ENCODE data around the gene KIF21B. TPM values are rescaled to one million over a fixed set of nuclear protein-coding genes. Genes with fewer than 3 reads are reported as not detected.

The KIF21B gene
- total and polyA plus RNA-seq, 2 of the 8 experiments (the other 6 are each of a cell fraction or from before 2014, with no cell fraction given) = 10.8 to 26.5 TPM

DNA sequence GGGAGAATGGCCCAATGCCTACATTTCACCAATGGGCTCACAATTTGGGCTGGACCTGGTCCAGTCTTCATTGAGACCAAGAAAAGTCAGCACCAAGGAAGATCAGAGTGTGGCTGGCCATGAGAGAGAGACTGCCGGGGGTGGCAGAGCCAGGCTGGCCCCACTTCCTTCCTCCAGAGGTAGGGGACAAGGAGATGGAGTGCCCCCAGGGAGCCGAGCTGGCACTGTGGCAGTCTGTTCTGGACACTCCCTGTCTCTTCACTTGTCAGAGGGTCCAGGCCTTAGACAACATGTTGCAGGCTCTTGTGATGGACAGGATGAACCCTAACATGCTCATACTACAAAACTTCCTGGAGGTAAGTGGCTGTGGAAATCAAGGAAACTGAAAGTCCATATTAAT is 101.1 kb downstream of the KIF21B start:
- no peak overlapping the region for H2BK12ac ChIP-seq (ENCODE audit: low read depth, low read length)
- no peak overlapping the region for H3K4ac ChIP-seq (replicated peaks; ENCODE audit: insufficient read length, low read depth, low read length)
- no peaks in the 10 kb centered on the region for H3K79me2 ChIP-seq (ENCODE audit: control insufficient read depth in 1 of 2, insufficient read depth in 2 of 2, low read length in 2 of 2)
- H3K79me1 ChIP-seq (ENCODE audit: low read depth, low read length) = no peaks in the 10 kb centered on the region
- no peak overlapping the region for H2BK120ac ChIP-seq (replicated peaks; ENCODE audit: low read depth, low read length)
- H3K27me3 ChIP-seq (replicated peaks in 1 of 4; ENCODE audit: control insufficient read depth in 3 of 4, extremely low read depth in 1 of 4, insufficient read depth in 3 of 4, low read length in 3 of 4) = no peaks in the 10 kb centered on the region
- H2AK5ac ChIP-seq (ENCODE audit: low read depth, low read length) = no peak overlapping the region
- DNase-seq (ENCODE audit: low read depth in 1 of 2, low spot score in 2 of 2) = no peak
- no peaks in the 10 kb centered on the region for H3K36me3 ChIP-seq (ENCODE audit: control insufficient read depth in 2 of 4, insufficient read depth in 4 of 4, low read length in 3 of 4)
- H2AFZ ChIP-seq (ENCODE audit: low read length) = no peak overlapping the region
- no peak overlapping the region for H2BK20ac ChIP-seq (ENCODE audit: low read length)
- ChIA-PET CTCF (ENCODE audit: partially characterized antibody) (interaction anchor here (1.0 to 2.2 kb wide), 3 partner anchors 22 to 57 kb away, joined by 3 to 7 read pairs (median 3); no protein-coding TSS in a partner anchor), POLR2A (ENCODE audit: partially characterized antibody) (interaction anchor here (1.0 kb wide), 1 partner anchor 9 kb away, joined by 3 read pairs; no protein-coding TSS in a partner anchor)
- H3K56ac ChIP-seq (replicated peaks; ENCODE audit: insufficient read length, low read depth, low read length) = no peak overlapping the region
- H3K14ac ChIP-seq (ENCODE audit: insufficient read length) = no peak overlapping the region
- H4K8ac ChIP-seq (ENCODE audit: extremely low read depth, insufficient read depth, low read length) = no peak overlapping the region
- no peak for FAIRE-seq
- H4K91ac ChIP-seq (replicated peaks; ENCODE audit: insufficient read length, low read length) = no peak overlapping the region
- H4K5ac ChIP-seq (ENCODE audit: insufficient read length, low read depth, low read length) = no peak overlapping the region
- H3K4me2 ChIP-seq (ENCODE audit: insufficient read depth in 1 of 2, low read depth in 2 of 2, low read length in 2 of 2) = no peak overlapping the region
- H3K23me2 ChIP-seq (ENCODE audit: low read depth, low read length) = no peaks in the 10 kb centered on the region; the same call in 1 of the 2 replicates
- H3K18ac ChIP-seq (ENCODE audit: extremely low read depth, low read length) = no peak overlapping the region
- H3K4me3 ChIP-seq (ENCODE audit: extremely low read depth in 1 of 4, insufficient read depth in 2 of 4, low read depth in 3 of 4, low read length in 4 of 4) = no peak overlapping the region
- no peak overlapping the region for H3K27ac ChIP-seq (ENCODE audit: low read depth, low read length)
- H3K9ac ChIP-seq (replicated peaks in 1 of 4; ENCODE audit: extremely low read depth in 1 of 4, low read depth in 3 of 4, low read length in 3 of 4) = no peak overlapping the region
- no peak overlapping the region for H2BK5ac ChIP-seq (ENCODE audit: low read depth, low read length)
- H2BK15ac ChIP-seq (ENCODE audit: low read length) = no peak overlapping the region
- H4K20me1 ChIP-seq (replicated peaks in 1 of 2; ENCODE audit: control insufficient read depth in 1 of 2, insufficient read depth in 2 of 2, low read length in 2 of 2) = no peaks in the 10 kb centered on the region
- WGBS, 2 experiments (ENCODE audit: extremely low coverage in 1 of 2, insufficient coverage in 1 of 2, insufficient read length in 1 of 2, insufficient replicate concordance in 2 of 2, low coverage in 1 of 2, low lambda C conversion rate in 2 of 2, missing lambda C conversion rate in 1 of 2) = 85% methylated on average over 2 of the region's 2 CpGs; no CpG with 5 or more reads in 1 of the 2 experiments
- no peaks in the 10 kb centered on the region for H3K9me3 ChIP-seq (ENCODE audit: insufficient read depth in 2 of 2, low read depth in 1 of 2, low read length in 1 of 2)
- H3K23ac ChIP-seq (ENCODE audit: insufficient read length) = no peak overlapping the region
- H3K4me1 ChIP-seq (replicated peaks in 1 of 4; ENCODE audit: control insufficient read depth in 3 of 4, insufficient read depth in 4 of 4, low read length in 3 of 4) = peaks cover 0 to 3% (median under 1%) of the 10 kb centered on the region in 4 experiments; a peak in 2 of 7 replicates
- no peak for TF ChIP-seq BRCA1 (IDR thresholded peaks at IDR 0.05; ENCODE audit: low read depth, low read length)
- TF ChIP-seq MAFK (IDR thresholded peaks at IDR 0.05; ENCODE audit: low read depth, low read length) = no peak
- TF ChIP-seq CBX8 (IDR thresholded peaks at IDR 0.05; ENCODE audit: borderline replicate concordance, low read depth, low read length) = no peak
- no peak for TF ChIP-seq EGR1 (IDR thresholded peaks at IDR 0.05; ENCODE audit: borderline replicate concordance, low read depth, low read length)
- TF ChIP-seq, protein P1, sequence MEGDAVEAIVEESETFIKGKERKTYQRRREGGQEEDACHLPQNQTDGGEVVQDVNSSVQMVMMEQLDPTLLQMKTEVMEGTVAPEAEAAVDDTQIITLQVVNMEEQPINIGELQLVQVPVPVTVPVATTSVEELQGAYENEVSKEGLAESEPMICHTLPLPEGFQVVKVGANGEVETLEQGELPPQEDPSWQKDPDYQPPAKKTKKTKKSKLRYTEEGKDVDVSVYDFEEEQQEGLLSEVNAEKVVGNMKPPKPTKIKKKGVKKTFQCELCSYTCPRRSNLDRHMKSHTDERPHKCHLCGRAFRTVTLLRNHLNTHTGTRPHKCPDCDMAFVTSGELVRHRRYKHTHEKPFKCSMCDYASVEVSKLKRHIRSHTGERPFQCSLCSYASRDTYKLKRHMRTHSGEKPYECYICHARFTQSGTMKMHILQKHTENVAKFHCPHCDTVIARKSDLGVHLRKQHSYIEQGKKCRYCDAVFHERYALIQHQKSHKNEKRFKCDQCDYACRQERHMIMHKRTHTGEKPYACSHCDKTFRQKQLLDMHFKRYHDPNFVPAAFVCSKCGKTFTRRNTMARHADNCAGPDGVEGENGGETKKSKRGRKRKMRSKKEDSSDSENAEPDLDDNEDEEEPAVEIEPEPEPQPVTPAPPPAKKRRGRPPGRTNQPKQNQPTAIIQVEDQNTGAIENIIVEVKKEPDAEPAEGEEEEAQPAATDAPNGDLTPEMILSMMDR (IDR thresholded peaks at IDR 0.05; ENCODE audit: control extremely low read depth in 1 of 3, insufficient read depth in 1 of 3, low read depth in 1 of 3, low read length in 3 of 3) = no peak
- TF ChIP-seq SIRT6 (IDR thresholded peaks at IDR 0.05; ENCODE audit: low read length) = no peak
- TF ChIP-seq NRF1 (IDR thresholded peaks at IDR 0.05; ENCODE audit: low read depth, low read length) = no peak
- no peak for TF ChIP-seq KDM4A (IDR thresholded peaks at IDR 0.05; ENCODE audit: low read depth, low read length, severe bottlenecking)
- TF ChIP-seq TAF7 (optimal IDR thresholded peaks at IDR 0.05; ENCODE audit: borderline replicate concordance, low read depth, low read length) = no peak
- TF ChIP-seq TCF12 (IDR thresholded peaks at IDR 0.05; ENCODE audit: low read depth, low read length) = no peak
- no peak for TF ChIP-seq RXRA (IDR thresholded peaks at IDR 0.05; ENCODE audit: insufficient read depth, low read depth, low read length)
- no peak for TF ChIP-seq RFX5 (IDR thresholded peaks at IDR 0.05; ENCODE audit: borderline replicate concordance, low read depth, low read length)
